Aorta (tissue), 5 donors: ENCODE results near the gene LRP4. TPM values are rescaled to one million over a fixed set of nuclear protein-coding genes. Genes with fewer than 3 reads are reported as not detected.
A peak's percentile ranks its signal among the peaks of the same experiment; 100 is the strongest.

ENCODE experiments used
- ATAC-seq: fragments of 200-7000 bp; cut with Tn5 transposase; one replicate; pipeline ENCODE4 v1.9.1; 2022; ENCODE audit warnings: moderate library complexity; ENCODE audit not compliant: low FRiP score
- DNase-seq, 2 donors: peaks; one replicate each; pipeline ENCODE4 v3.0.0-alpha.2; 2020
- H3K27ac ChIP-seq, 2 donors: one replicate each; pipeline ENCODE4 v1.5.1; 2013; ENCODE audit warnings: low read length in 2 of 2, mild to moderate bottlenecking in 2 of 2, moderate library complexity in 2 of 2, control low read depth in 1 of 2, inconsistent platforms in 1 of 2, low read depth in 1 of 2
- H3K27me3 ChIP-seq, 2 donors: one replicate each; pipeline ENCODE4 v1.6.1; 2013; ENCODE audit warnings: control low read depth in 1 of 2, low read length in 1 of 2, mild to moderate bottlenecking in 1 of 2, moderate library complexity in 1 of 2; ENCODE audit not compliant: insufficient read depth in 2 of 2, control insufficient read depth in 1 of 2
- H3K36me3 ChIP-seq, 2 donors: one replicate each; pipeline ENCODE4 v1.6.1; 2013; ENCODE audit warnings: control low read depth in 1 of 2, low read length in 1 of 2, mild to moderate bottlenecking in 1 of 2; ENCODE audit not compliant: insufficient read depth in 2 of 2, control insufficient read depth in 1 of 2
- H3K4me1 ChIP-seq, 2 donors: one replicate each; pipeline ENCODE4 v1.6.1; 2013; ENCODE audit warnings: low read length in 2 of 2, control low read depth in 1 of 2, mild to moderate bottlenecking in 1 of 2, moderate library complexity in 1 of 2; ENCODE audit not compliant: insufficient read depth in 2 of 2, control insufficient read depth in 1 of 2
- H3K4me3 ChIP-seq, 2 donors: one replicate each; pipeline ENCODE4 v1.5.1; 2013; ENCODE audit warnings: low read length in 2 of 2, control low read depth in 1 of 2, mild to moderate bottlenecking in 1 of 2
- H3K9me3 ChIP-seq: one replicate; pipeline ENCODE4 v1.6.1; 2013; ENCODE audit warnings: mild to moderate bottlenecking, low read length; ENCODE audit not compliant: control insufficient read depth
- WGBS, 2 donors: extraction: QIAGEN DNeasy Blood & Tissue Kit; methylation state at CpG; one replicate each; pipeline ENCODE4 v1.1.7; 2013; 5-methylcytosine and 5-hydroxymethylcytosine counted together
- intact Hi-C, 2 donors: fragments of 100-400 bp; cut with DNase I; formaldehyde crosslinking; loops; one replicate each; pipeline versions ENCODE4 v1.14.2 to v1.15.0; 2022
- polyA plus RNA-seq, 2 donors: library from polyadenylated mRNA; stranded (reverse); fragments of 200-250 nt; gene quantifications; one replicate each; pipeline ENCODE4 v1.2.3, GENCODE V29; 2013
- total RNA-seq, 2 donors: library from RNA; stranded (reverse); fragmentation: NEBNext Ultra II Directional; extraction: Animal tissue kit (Norgen Biotek cat#: 25700); gene quantifications; one replicate each; pipeline ENCODE4 v1.2.1, GENCODE V29; 2021
- donor health status: healthy with polysubstance abuse.
- donor health status: Bipolar disorder and iron deficiency.
- donor health status: DM: no; HTN: no; CAD: no.
- donor health status: DM: no; HTN: no; CAD: no.
- donor health status: DM: yes; HTN: yes; CAD: no.

The LRP4 gene
- total and polyA plus RNA-seq, 4 donors, result 0.90 to 8.6 (median 3.1) TPM

DNA sequence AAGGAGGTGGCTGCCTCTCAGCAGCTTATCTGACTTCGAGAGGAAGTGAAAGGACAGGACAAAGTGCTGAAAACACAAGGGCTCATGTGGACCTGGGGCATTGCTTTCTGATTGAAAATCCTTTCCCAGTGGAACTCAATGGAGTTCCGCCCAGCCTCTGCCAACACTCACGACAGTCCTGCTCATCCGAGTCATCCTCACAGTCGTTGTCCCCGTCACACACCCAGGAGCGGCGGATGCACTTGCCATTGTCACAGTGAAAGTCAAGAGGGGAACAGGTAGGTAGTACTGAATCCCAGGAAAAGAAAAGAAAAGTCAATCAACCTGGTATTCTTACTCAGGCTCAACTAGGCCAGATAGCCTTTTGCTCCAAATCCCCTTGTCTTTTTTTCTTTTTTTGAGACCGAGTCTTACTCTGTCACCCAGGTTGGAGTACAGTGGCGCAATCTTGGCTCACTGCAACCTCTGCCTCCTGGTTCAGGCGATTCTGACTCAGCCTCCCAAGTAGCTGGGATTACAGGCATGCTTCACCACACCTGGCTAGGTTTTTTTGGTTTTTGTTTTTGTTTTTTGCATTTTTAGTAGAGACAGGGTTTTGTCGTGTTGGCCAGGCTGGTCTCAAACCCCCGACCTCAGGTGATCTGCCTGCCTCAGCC is 18.1 kb downstream of the LRP4 start:
- ATAC-seq (no peak), DNase-seq (peak; percentile 0 to 4)
- Histone ChIP-seq H3K4me3 (no peak overlapping the region), H3K36me3 (no peaks in the 10 kb centered on the region), H3K27ac (no peak overlapping the region), H3K9me3 (no peaks in the 10 kb centered on the region), H3K4me1 (no peaks in the 10 kb centered on the region), H3K27me3 (no peaks in the 10 kb centered on the region)
- intact Hi-C loops, result no loop called here
- WGBS, 2 donors, result 90 to 93% methylated on average over 13 of the region's 13 CpGs

DNA sequence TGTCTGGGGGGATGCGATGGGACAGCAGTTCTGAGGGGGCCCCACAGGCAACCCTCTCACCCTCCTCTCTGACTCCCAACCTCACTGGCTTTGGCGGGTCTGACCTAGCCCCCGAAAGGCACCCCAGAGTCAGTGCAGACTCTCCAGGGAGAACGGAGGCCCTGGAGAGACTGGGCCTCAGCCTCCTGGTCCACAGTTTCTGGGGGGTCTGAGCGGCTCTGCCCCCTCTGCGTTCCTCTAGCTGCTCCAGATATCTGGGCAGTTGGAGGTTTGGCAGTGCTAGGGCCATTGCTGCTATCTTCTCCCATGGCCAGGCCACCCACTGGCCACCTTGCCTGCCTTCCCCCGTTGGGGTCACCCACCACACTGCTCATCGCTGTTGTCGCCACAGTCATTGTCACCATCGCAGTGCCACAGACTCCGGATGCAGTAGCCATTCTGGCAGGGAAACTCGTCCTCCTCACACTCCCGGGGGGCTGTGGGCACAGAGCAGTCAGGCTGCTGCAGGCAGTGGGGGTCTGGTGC is 18.8 kb downstream of the LRP4 start:
- intact Hi-C loops, result no loop called here
- DNase-seq (peak; percentile 25 to 66), ATAC-seq (no peak)
- Histone ChIP-seq H3K4me3 (no peak overlapping the region), H3K36me3 (no peaks in the 10 kb centered on the region), H3K27ac (no peak overlapping the region), H3K9me3 (no peaks in the 10 kb centered on the region), H3K4me1 (no peaks in the 10 kb centered on the region), H3K27me3 (no peaks in the 10 kb centered on the region)
- WGBS, 2 donors, result 90 to 96% methylated on average over 13 of the region's 13 CpGs

DNA sequence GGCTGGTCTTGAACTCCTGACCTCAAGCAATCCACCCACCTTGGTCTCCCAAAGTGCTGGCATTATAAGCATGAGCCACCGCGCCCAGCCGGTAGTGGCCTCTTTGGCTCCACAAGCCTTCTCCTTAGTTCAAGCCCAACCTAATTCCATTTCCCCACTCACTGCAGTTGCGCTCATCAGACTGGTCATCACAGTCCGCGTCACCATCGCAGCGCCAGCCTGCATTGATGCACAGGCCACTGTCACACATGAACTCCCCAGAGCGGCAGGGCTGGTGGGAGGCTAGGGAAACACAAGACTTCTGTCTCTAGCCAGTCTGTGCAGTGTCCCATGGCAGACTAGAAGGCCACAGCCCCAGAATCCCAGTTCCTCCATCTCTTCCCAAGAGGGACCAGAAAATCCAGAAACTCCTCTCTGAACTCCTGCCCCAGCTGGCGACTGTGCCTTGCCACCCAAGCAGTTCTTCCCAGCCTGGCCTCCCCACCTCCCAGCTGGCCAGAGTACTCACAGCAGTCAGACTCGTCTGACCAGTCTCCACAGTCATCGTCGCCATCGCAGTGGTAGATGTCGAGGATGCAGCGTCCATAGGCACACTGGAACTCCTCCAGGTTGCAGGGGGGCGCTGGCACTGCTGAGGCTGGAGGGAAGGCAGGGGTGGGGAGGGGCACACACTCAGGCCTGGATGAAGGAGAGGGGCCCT is 19.8 kb downstream of the LRP4 start:
- Histone ChIP-seq H3K27ac (no peak overlapping the region), H3K4me1 (no peaks in the 10 kb centered on the region), H3K36me3 (no peaks in the 10 kb centered on the region), H3K27me3 (no peaks in the 10 kb centered on the region), H3K4me3 (no peak overlapping the region), H3K9me3 (no peaks in the 10 kb centered on the region)
- WGBS, 2 donors, result 96% methylated on average over 17 of the region's 17 CpGs
- intact Hi-C loops, result no loop called here
- ATAC-seq (no peak), DNase-seq (peak in 1 of 2 donors; percentile 36)

DNA sequence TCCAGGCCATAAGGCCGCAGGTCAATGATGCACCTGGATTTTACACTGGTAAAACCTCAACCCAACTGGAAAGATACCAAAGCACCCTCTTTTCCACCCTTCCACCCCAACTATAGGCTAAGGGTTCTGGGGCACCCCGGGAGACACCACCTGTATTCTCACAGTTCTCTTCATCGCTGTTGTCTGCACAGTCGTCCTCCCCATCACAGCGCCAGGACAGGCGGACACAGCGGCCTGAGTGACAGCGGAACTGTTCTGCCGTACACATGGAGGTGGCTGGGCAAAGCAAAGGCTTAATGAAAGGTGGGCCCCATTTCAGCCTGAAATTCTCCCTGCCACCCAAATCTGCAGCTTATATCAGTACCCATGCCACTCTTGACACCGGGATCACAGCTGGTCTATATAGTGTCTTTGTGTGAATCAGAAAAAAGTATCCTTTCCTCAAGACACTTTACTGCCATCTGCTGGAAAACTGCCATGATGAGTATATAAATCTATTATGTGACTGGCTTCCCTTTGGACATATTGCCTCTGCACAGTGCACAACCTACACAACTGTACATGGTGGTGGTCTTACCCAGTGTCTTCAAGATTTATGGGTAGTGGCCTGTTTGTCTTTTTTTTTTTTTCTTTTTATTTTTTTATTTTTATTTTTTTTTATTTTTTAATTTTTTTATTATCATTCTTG is 21.5 kb downstream of the LRP4 start:
- Histone ChIP-seq H3K4me1 (no peaks in the 10 kb centered on the region), H3K36me3 (no peaks in the 10 kb centered on the region), H3K27ac (no peak overlapping the region), H3K9me3 (no peaks in the 10 kb centered on the region), H3K27me3 (no peaks in the 10 kb centered on the region), H3K4me3 (no peak overlapping the region)
- ATAC-seq, result no peak
- peak in 1 of 2 donors; percentile 62 for DNase-seq
- WGBS, 2 donors, result 96 to 97% methylated on average over 10 of the region's 10 CpGs
- intact Hi-C loops, result no loop called here

DNA sequence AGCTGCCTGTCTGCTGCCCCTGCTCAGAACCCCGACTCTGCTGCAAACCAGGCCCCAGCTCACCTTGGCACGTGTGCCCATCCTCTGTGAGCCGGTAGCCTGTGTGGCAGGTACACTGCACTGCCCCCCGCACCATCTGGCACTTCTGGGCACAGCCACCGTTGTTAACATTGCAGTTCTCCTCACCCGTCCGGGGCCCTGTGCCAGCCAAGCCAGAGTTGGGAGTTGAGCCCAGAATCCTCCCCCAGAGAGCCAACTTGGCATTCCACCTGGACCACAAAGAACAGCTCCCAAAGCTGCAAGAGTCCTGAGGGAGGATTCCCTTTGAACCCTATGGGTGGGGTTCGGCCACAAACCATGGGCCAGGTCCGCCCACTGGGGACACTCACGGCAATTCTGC is 22.5 kb downstream of the LRP4 start:
- Histone ChIP-seq H3K27me3 (no peaks in the 10 kb centered on the region), H3K9me3 (no peaks in the 10 kb centered on the region), H3K36me3 (no peaks in the 10 kb centered on the region), H3K4me1 (no peaks in the 10 kb centered on the region), H3K4me3 (no peak overlapping the region), H3K27ac (no peak overlapping the region)
- intact Hi-C loops, result no loop called here
- ATAC-seq (peak; percentile 60), DNase-seq (peak in 1 of 2 donors; percentile 80)
- 26 to 29% methylated on average over 10 of the region's 10 CpGs for WGBS, 2 donors

DNA sequence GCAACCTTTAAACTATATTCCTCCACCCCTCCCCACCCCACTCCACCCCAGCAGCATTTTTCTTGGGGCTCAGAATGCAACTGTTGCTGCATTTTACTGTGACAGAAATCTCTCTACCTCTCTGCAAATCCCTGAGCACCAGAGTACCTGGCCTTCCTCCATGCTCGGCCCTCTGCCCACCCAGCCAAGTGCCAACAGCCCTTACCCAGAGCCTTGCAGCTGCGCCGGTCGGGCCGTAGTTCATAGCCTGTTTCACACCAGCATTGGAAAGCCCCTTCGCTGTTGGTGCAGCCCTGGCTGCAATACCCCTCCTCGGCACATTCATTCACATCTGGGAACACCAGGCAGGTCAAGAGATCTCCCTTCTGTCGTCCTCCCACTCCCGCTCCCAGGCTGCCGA is 23.4 kb downstream of the LRP4 start:
- no peaks in the 10 kb centered on the region for H3K4me1 ChIP-seq
- WGBS, 2 donors, result 87 to 90% methylated on average over 10 of the region's 10 CpGs
- DNase-seq (peak in 1 of 2 donors; percentile 71), ATAC-seq (no peak)
- intact Hi-C loops, result loop anchor here in 1 of 2 donors (5.0 kb wide), 1 partner anchor 462 kb away; no protein-coding TSS in a partner anchor
- no peak overlapping the region for H3K27ac ChIP-seq
- H3K9me3 ChIP-seq, result no peaks in the 10 kb centered on the region
- no peak overlapping the region for H3K4me3 ChIP-seq
- no peaks in the 10 kb centered on the region for H3K27me3 ChIP-seq
- H3K36me3 ChIP-seq, result no peaks in the 10 kb centered on the region

DNA sequence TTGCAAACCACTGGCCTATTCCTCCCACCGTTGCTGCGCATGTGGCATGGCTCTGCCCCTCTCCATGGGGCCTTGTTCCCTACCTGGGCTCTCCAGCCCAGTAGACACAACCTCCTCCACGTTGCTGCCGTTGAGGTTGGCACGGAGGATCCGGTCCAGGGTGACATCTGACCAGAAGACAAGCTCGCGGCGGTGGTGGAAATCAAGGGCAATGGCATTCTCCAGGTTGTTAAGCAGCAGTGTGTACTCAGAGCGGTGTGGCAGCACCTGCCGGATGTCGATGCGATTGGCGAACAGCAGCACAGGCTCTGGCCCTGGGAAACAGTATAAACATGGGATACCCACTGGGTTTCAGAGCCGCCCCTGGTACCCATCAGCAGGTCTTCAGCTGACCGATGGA is 23.8 kb downstream of the LRP4 start:
- 93 to 97% methylated on average over 16 of the region's 16 CpGs for WGBS, 2 donors
- Histone ChIP-seq H3K27ac (no peak overlapping the region), H3K36me3 (no peaks in the 10 kb centered on the region), H3K4me3 (no peak overlapping the region), H3K27me3 (no peaks in the 10 kb centered on the region), H3K4me1 (no peaks in the 10 kb centered on the region), H3K9me3 (no peaks in the 10 kb centered on the region)
- intact Hi-C loops, result loop anchor here in 1 of 2 donors (5.0 kb wide), 1 partner anchor 463 kb away; no protein-coding TSS in a partner anchor
- no peak for ATAC-seq
- peak in 1 of 2 donors; percentile 65 for DNase-seq

DNA sequence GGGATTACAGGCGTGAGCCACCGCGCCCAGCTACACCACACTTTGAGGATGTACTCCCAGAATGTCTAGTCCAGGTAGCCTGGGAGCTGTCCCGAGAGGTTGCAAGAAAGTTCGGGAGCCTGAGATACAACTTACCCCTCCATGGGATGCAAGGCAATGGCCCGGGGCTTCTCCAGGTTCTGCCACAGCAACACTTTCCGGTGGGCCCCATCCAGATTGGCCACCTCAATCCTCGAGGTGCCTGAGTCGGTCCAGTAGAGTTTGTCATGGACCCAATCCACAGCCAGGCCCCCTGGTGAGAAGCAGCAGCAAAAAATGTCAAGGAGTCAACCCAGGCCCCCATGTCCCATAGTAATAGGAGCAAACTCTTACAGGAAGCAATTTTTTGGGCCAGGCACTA is 25.5 kb downstream of the LRP4 start:
- intact Hi-C loops, result loop anchor here in 1 of 2 donors (5.0 kb wide), 1 partner anchor 464 kb away; no protein-coding TSS in a partner anchor
- H3K9me3 ChIP-seq, result no peaks in the 10 kb centered on the region
- DNase-seq, result peak in 1 of 2 donors; percentile 59
- H3K36me3 ChIP-seq, result no peaks in the 10 kb centered on the region
- no peak overlapping the region for H3K27ac ChIP-seq
- 91 to 93% methylated on average over 9 of the region's 9 CpGs for WGBS, 2 donors
- H3K27me3 ChIP-seq, result no peaks in the 10 kb centered on the region
- no peaks in the 10 kb centered on the region for H3K4me1 ChIP-seq
- no peak for ATAC-seq
- no peak overlapping the region for H3K4me3 ChIP-seq
